Measurements from ENCODE around the gene MPRIP.

The MPRIP gene

GRCh38 chr17:17109256-17109655, 67.0 kb downstream of the MPRIP start:
- DNase-seq (ENCODE audit: low read depth in 3 of 3), result no peak

GRCh38 chr17:17109907-17110306, 67.7 kb downstream of the MPRIP start:
- no peak for DNase-seq (ENCODE audit: low read depth in 3 of 3)

- no peak for DNase-seq (ENCODE audit: low read depth in 3 of 3)
These were observed 68.3 kb downstream of the MPRIP start for GRCh38 chr17:17110520-17110919.

- DNase-seq (ENCODE audit: low read depth in 3 of 3), result no peak
These were observed 69.4 kb downstream of the MPRIP start for GRCh38 chr17:17111401-17112393.

- DNase-seq (ENCODE audit: low read depth in 3 of 3), result no peak
These were observed 70.5 kb downstream of the MPRIP start for GRCh38 chr17:17112628-17113200.

GRCh38 chr17:17114592-17115225, 72.5 kb downstream of the MPRIP start:
- no peak for DNase-seq (ENCODE audit: low read depth in 3 of 3)

GRCh38 chr17:17115620-17116019, 73.4 kb downstream of the MPRIP start:
- no peak for DNase-seq (ENCODE audit: low read depth in 3 of 3)

GRCh38 chr17:17116406-17116805, 74.1 kb downstream of the MPRIP start:
- DNase-seq (ENCODE audit: low read depth in 3 of 3), result no peak

GRCh38 chr17:17117923-17118322, 75.7 kb downstream of the MPRIP start:
- DNase-seq (ENCODE audit: low read depth in 3 of 3), result no peak

- DNase-seq (ENCODE audit: low read depth in 3 of 3), result no peak
These were observed 76.1 kb downstream of the MPRIP start for GRCh38 chr17:17118399-17118798.

- DNase-seq (ENCODE audit: low read depth in 3 of 3), result no peak
These were observed 76.8 kb downstream of the MPRIP start for GRCh38 chr17:17119106-17119505.

- DNase-seq (ENCODE audit: low read depth in 3 of 3), result peak; percentile 23 to 30 (median 24)
These were observed 77.3 kb downstream of the MPRIP start for GRCh38 chr17:17119533-17119932.

- no peak for DNase-seq (ENCODE audit: low read depth in 3 of 3)
These were observed 78.0 kb downstream of the MPRIP start for GRCh38 chr17:17120294-17120693.

- DNase-seq (ENCODE audit: low read depth in 3 of 3), result no peak
These were observed 78.4 kb downstream of the MPRIP start for GRCh38 chr17:17120701-17121100.

GRCh38 chr17:17121162-17121561, 78.9 kb downstream of the MPRIP start:
- DNase-seq (ENCODE audit: low read depth in 3 of 3), result no peak

GRCh38 chr17:17122781-17123483, 80.7 kb downstream of the MPRIP start:
- DNase-seq (ENCODE audit: low read depth in 3 of 3), result no peak

GRCh38 chr17:17124341-17124740, 82.1 kb downstream of the MPRIP start:
- DNase-seq (ENCODE audit: low read depth in 3 of 3), result no peak

GRCh38 chr17:17125136-17126084, 83.2 kb downstream of the MPRIP start:
- no peak for DNase-seq (ENCODE audit: low read depth in 3 of 3)

GRCh38 chr17:17126131-17127110, 84.2 kb downstream of the MPRIP start:
- DNase-seq (ENCODE audit: low read depth in 3 of 3), result no peak

GRCh38 chr17:17127156-17127555, 84.9 kb downstream of the MPRIP start:
- no peak for DNase-seq (ENCODE audit: low read depth in 3 of 3)

Data from stimulated activated CD4-positive, alpha-beta T cell treated with anti-CD3 and anti-CD28 coated beads, TNF-alpha, amount 100 ng/mL, for 4 hours (primary cell).